Measurements from ENCODE around the gene GRIK3.

Gene GRIK3

GRCh38 chr1:37073152-37073853 is 39.0 kb upstream of the GRIK3 start:
- Histone ChIP-seq H3K4me1 (ENCODE audit: control extremely low read depth in 1 of 4, control insufficient read depth in 4 of 4, insufficient read depth in 4 of 4, low read length in 3 of 4) (no peaks in the 10 kb centered on the region), H3K36me3 (ENCODE audit: control insufficient read depth in 4 of 4, insufficient read depth in 4 of 4, low read length in 3 of 4) (no peaks in the 10 kb centered on the region), H3K27me3 (replicated peaks in 2 of 5; ENCODE audit: control insufficient read depth in 4 of 5, insufficient read depth in 5 of 5, low read length in 4 of 5) (peaks cover 0 to 28% (median 4%) of the 10 kb centered on the region in 5 experiments), H3K9me3 (ENCODE audit: control extremely low read depth in 1 of 5, control insufficient read depth in 4 of 5, insufficient read depth in 2 of 5, low read depth in 1 of 5, low read length in 4 of 5) (no peaks in the 10 kb centered on the region), H3K4me3 (ENCODE audit: control insufficient read depth in 1 of 7, extremely low read depth in 1 of 7, insufficient read depth in 4 of 7, low read depth in 2 of 7, low read length in 6 of 7) (no peak overlapping the region), H3K27ac (ENCODE audit: insufficient read depth in 1 of 2, low read depth in 1 of 2, low read length in 2 of 2, poor library complexity in 1 of 2, severe bottlenecking in 2 of 2) (no peak overlapping the region)
- DNase-seq: no peak
- CTCF ChIA-PET: no interaction called here
- POLR2A ChIA-PET: no interaction called here
- 95% methylated on average over 4 of the region's 9 CpGs for WGBS (ENCODE audit: insufficient coverage)

GRCh38 chr1:37071829-37072228 is 37.5 kb upstream of the GRIK3 start:
- no peaks in the 10 kb centered on the region for H3K36me3 ChIP-seq (ENCODE audit: control insufficient read depth in 4 of 4, insufficient read depth in 4 of 4, low read length in 3 of 4)
- DNase-seq: no peak
- ChIA-PET POLR2A (no interaction called here), CTCF (no interaction called here)
- H3K4me1 ChIP-seq (ENCODE audit: control extremely low read depth in 1 of 4, control insufficient read depth in 4 of 4, insufficient read depth in 4 of 4, low read length in 3 of 4): no peaks in the 10 kb centered on the region
- H3K9me3 ChIP-seq (ENCODE audit: control extremely low read depth in 1 of 5, control insufficient read depth in 4 of 5, insufficient read depth in 2 of 5, low read depth in 1 of 5, low read length in 4 of 5): no peaks in the 10 kb centered on the region
- H3K4me3 ChIP-seq (ENCODE audit: control insufficient read depth in 1 of 7, extremely low read depth in 1 of 7, insufficient read depth in 4 of 7, low read depth in 2 of 7, low read length in 6 of 7): no peak overlapping the region
- WGBS (ENCODE audit: insufficient coverage): 81% methylated on average over 6 of the region's 7 CpGs
- peaks cover 0 to 31% (median 4%) of the 10 kb centered on the region in 5 experiments for H3K27me3 ChIP-seq (replicated peaks in 2 of 5; ENCODE audit: control insufficient read depth in 4 of 5, insufficient read depth in 5 of 5, low read length in 4 of 5)
- H3K27ac ChIP-seq (ENCODE audit: insufficient read depth in 1 of 2, low read depth in 1 of 2, low read length in 2 of 2, poor library complexity in 1 of 2, severe bottlenecking in 2 of 2): no peak overlapping the region

GRCh38 chr1:37070126-37070525 is 35.8 kb upstream of the GRIK3 start:
- CTCF ChIA-PET: no interaction called here
- 95% methylated on average over 4 of the region's 5 CpGs for WGBS (ENCODE audit: insufficient coverage)
- Histone ChIP-seq H3K4me3 (ENCODE audit: control insufficient read depth in 1 of 7, extremely low read depth in 1 of 7, insufficient read depth in 4 of 7, low read depth in 2 of 7, low read length in 6 of 7) (no peak overlapping the region), H3K4me1 (ENCODE audit: control extremely low read depth in 1 of 4, control insufficient read depth in 4 of 4, insufficient read depth in 4 of 4, low read length in 3 of 4) (no peaks in the 10 kb centered on the region), H3K27me3 (replicated peaks in 2 of 5; ENCODE audit: control insufficient read depth in 4 of 5, insufficient read depth in 5 of 5, low read length in 4 of 5) (peaks cover 0 to 38% (median 4%) of the 10 kb centered on the region in 5 experiments), H3K36me3 (ENCODE audit: control insufficient read depth in 4 of 4, insufficient read depth in 4 of 4, low read length in 3 of 4) (no peaks in the 10 kb centered on the region), H3K27ac (ENCODE audit: insufficient read depth in 1 of 2, low read depth in 1 of 2, low read length in 2 of 2, poor library complexity in 1 of 2, severe bottlenecking in 2 of 2) (no peak overlapping the region), H3K9me3 (ENCODE audit: control extremely low read depth in 1 of 5, control insufficient read depth in 4 of 5, insufficient read depth in 2 of 5, low read depth in 1 of 5, low read length in 4 of 5) (no peaks in the 10 kb centered on the region)
- no peak for DNase-seq
- POLR2A ChIA-PET: no interaction called here

- no peaks in the 10 kb centered on the region for H3K4me1 ChIP-seq (ENCODE audit: control extremely low read depth in 1 of 4, control insufficient read depth in 4 of 4, insufficient read depth in 4 of 4, low read length in 3 of 4)
- WGBS (ENCODE audit: insufficient coverage): 93% methylated on average over 3 of the region's 4 CpGs
- H3K9me3 ChIP-seq (ENCODE audit: control extremely low read depth in 1 of 5, control insufficient read depth in 4 of 5, insufficient read depth in 2 of 5, low read depth in 1 of 5, low read length in 4 of 5): no peaks in the 10 kb centered on the region
- no peaks in the 10 kb centered on the region for H3K36me3 ChIP-seq (ENCODE audit: control insufficient read depth in 4 of 4, insufficient read depth in 4 of 4, low read length in 3 of 4)
- DNase-seq: no peak
- POLR2A ChIA-PET: interaction anchor here (0.6 kb wide), 1 partner anchor 113 kb away, joined by 4 read pairs; no protein-coding TSS in a partner anchor
- H3K27ac ChIP-seq (ENCODE audit: insufficient read depth in 1 of 2, low read depth in 1 of 2, low read length in 2 of 2, poor library complexity in 1 of 2, severe bottlenecking in 2 of 2): no peak overlapping the region
- H3K4me3 ChIP-seq (ENCODE audit: control insufficient read depth in 1 of 7, extremely low read depth in 1 of 7, insufficient read depth in 4 of 7, low read depth in 2 of 7, low read length in 6 of 7): no peak overlapping the region
- peaks cover 0 to 33% (median 4%) of the 10 kb centered on the region in 5 experiments for H3K27me3 ChIP-seq (replicated peaks in 2 of 5; ENCODE audit: control insufficient read depth in 4 of 5, insufficient read depth in 5 of 5, low read length in 4 of 5)
- CTCF ChIA-PET: no interaction called here
These were observed 35.1 kb upstream of the GRIK3 start for GRCh38 chr1:37069406-37069805.

- Histone ChIP-seq H3K36me3 (ENCODE audit: control insufficient read depth in 4 of 4, insufficient read depth in 4 of 4, low read length in 3 of 4) (no peaks in the 10 kb centered on the region), H3K9me3 (ENCODE audit: control extremely low read depth in 1 of 5, control insufficient read depth in 4 of 5, insufficient read depth in 2 of 5, low read depth in 1 of 5, low read length in 4 of 5) (no peaks in the 10 kb centered on the region), H3K4me1 (ENCODE audit: control extremely low read depth in 1 of 4, control insufficient read depth in 4 of 4, insufficient read depth in 4 of 4, low read length in 3 of 4) (no peaks in the 10 kb centered on the region), H3K27me3 (replicated peaks in 2 of 5; ENCODE audit: control insufficient read depth in 4 of 5, insufficient read depth in 5 of 5, low read length in 4 of 5) (peaks cover 0 to 37% (median 4%) of the 10 kb centered on the region in 5 experiments), H3K27ac (ENCODE audit: insufficient read depth in 1 of 2, low read depth in 1 of 2, low read length in 2 of 2, poor library complexity in 1 of 2, severe bottlenecking in 2 of 2) (no peak overlapping the region), H3K4me3 (ENCODE audit: control insufficient read depth in 1 of 7, extremely low read depth in 1 of 7, insufficient read depth in 4 of 7, low read depth in 2 of 7, low read length in 6 of 7) (no peak overlapping the region)
- ChIA-PET CTCF (no interaction called here), POLR2A (interaction anchor here (0.6 kb wide), 1 partner anchor 113 kb away, joined by 4 read pairs; no protein-coding TSS in a partner anchor)
- DNase-seq: no peak
- 71% methylated on average over 8 of the region's 9 CpGs for WGBS (ENCODE audit: insufficient coverage)
These were observed 34.6 kb upstream of the GRIK3 start for GRCh38 chr1:37068897-37069296.

- no peak for DNase-seq
- 74% methylated on average over 3 of the region's 3 CpGs for WGBS (ENCODE audit: insufficient coverage)
- H3K27me3 ChIP-seq (replicated peaks in 2 of 5; ENCODE audit: control insufficient read depth in 4 of 5, insufficient read depth in 5 of 5, low read length in 4 of 5): peaks cover 0 to 44% (median 4%) of the 10 kb centered on the region in 5 experiments
- H3K36me3 ChIP-seq (ENCODE audit: control insufficient read depth in 4 of 4, insufficient read depth in 4 of 4, low read length in 3 of 4): no peaks in the 10 kb centered on the region
- no peak overlapping the region for H3K27ac ChIP-seq (ENCODE audit: insufficient read depth in 1 of 2, low read depth in 1 of 2, low read length in 2 of 2, poor library complexity in 1 of 2, severe bottlenecking in 2 of 2)
- ChIA-PET CTCF (no interaction called here), POLR2A (no interaction called here)
- no peaks in the 10 kb centered on the region for H3K9me3 ChIP-seq (ENCODE audit: control extremely low read depth in 1 of 5, control insufficient read depth in 4 of 5, insufficient read depth in 2 of 5, low read depth in 1 of 5, low read length in 4 of 5)
- no peak overlapping the region for H3K4me3 ChIP-seq (ENCODE audit: control insufficient read depth in 1 of 7, extremely low read depth in 1 of 7, insufficient read depth in 4 of 7, low read depth in 2 of 7, low read length in 6 of 7)
- no peaks in the 10 kb centered on the region for H3K4me1 ChIP-seq (ENCODE audit: control extremely low read depth in 1 of 4, control insufficient read depth in 4 of 4, insufficient read depth in 4 of 4, low read length in 3 of 4)
These were observed 33.9 kb upstream of the GRIK3 start for GRCh38 chr1:37068260-37068659.

GRCh38 chr1:37064039-37064438 is 29.7 kb upstream of the GRIK3 start:
- Histone ChIP-seq H3K27ac (ENCODE audit: insufficient read depth in 1 of 2, low read depth in 1 of 2, low read length in 2 of 2, poor library complexity in 1 of 2, severe bottlenecking in 2 of 2) (no peak overlapping the region), H3K27me3 (replicated peaks in 2 of 5; ENCODE audit: control insufficient read depth in 4 of 5, insufficient read depth in 5 of 5, low read length in 4 of 5) (peaks cover 0 to 42% (median 2%) of the 10 kb centered on the region in 5 experiments), H3K4me3 (ENCODE audit: control insufficient read depth in 1 of 7, extremely low read depth in 1 of 7, insufficient read depth in 4 of 7, low read depth in 2 of 7, low read length in 6 of 7) (no peak overlapping the region), H3K4me1 (ENCODE audit: control extremely low read depth in 1 of 4, control insufficient read depth in 4 of 4, insufficient read depth in 4 of 4, low read length in 3 of 4) (no peaks in the 10 kb centered on the region), H3K36me3 (ENCODE audit: control insufficient read depth in 4 of 4, insufficient read depth in 4 of 4, low read length in 3 of 4) (no peaks in the 10 kb centered on the region), H3K9me3 (ENCODE audit: control extremely low read depth in 1 of 5, control insufficient read depth in 4 of 5, insufficient read depth in 2 of 5, low read depth in 1 of 5, low read length in 4 of 5) (no peaks in the 10 kb centered on the region)
- CTCF ChIA-PET: no interaction called here
- no peak for DNase-seq
- POLR2A ChIA-PET: no interaction called here
- WGBS (ENCODE audit: insufficient coverage): 80% methylated on average over 4 of the region's 4 CpGs

Data from common myeloid progenitor, CD34-positive (primary cell).